ENCODE measurements around the gene MYO1G.
"Not testable (repeated sequence)": the region's sequence is repeated elsewhere in the genome, so short reads cannot be mapped to it uniquely, and the experiment has no call there.

MYO1G gene

DNA sequence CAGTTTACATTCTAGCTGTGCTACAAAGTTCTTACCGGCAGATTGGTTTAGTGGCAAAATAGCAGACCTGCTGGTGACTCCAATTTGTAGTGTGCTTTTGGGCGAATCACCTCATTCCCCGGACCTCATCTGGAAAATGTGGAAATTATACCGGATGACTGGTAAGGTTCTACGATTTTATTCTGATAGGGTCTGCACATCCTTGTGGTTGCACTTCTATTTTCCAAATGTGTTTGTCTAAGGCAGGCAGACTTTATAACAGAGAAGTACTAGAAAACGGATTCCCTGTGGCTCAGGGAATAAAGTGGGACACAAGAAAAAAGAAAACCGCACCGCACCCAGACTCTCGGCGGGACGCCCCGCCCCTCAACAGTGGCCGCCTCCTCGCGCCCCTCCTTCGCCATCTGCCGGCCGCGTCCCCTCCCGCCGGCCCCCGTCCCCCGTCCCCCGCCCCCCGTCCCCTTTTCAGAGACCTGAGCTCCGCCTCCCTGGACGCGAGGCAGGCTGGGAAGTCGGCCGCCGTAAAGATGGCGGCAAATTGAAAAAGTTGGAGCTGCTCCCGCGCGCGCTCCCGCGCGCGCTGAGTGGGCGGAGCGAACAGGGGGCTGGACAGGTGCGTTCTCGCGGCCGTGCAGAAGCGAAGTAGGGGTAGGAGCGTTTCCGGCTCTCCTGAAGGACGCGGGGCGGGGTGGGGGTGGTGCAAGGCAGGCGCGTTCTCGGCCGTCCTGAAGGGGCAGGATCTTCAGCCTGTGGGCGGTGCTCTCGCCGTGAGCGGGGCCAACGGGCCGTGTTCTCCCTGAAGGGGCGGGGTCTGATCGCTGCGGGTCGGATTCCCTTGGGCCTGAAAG lies 20.7 kb upstream of the MYO1G start:
- peak; percentile 99 to 100 for DNase-seq (ENCODE audit: low read depth in 2 of 2)

DNA sequence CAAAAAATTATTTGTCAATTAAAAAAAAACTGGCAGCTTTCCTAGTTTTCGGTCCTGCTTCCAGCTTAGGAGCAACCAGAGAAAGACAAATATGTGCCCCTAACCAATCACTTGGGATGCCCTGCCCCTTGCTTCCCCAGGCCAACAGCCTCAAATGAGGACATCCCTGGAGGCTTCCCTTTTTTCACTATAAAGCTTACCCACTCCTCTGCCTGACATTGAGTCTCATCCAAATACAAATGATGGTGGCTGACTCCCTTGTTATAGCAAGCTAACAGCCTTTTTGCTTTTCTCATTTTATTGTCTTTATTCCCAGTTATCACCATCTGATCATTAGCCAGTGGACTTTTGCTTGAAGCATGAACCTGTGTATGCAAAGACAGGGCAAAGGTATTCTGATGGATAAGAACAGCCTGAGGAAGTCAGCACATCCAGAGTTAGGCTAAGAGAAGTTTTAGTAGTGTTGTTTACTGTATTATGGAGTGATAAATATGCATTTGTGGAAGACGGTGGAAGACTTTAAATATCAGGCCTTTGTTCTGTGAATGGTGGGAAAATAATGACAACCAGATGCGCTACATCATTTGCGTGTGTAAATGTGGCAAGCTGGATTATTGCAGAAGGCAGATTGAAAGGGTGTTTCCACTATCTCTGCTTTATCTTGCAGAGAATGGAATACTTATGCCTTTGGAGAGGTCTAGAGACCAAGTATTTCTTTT lies 19.5 kb upstream of the MYO1G start:
- DNase-seq (ENCODE audit: low read depth in 2 of 2): no peak

DNA sequence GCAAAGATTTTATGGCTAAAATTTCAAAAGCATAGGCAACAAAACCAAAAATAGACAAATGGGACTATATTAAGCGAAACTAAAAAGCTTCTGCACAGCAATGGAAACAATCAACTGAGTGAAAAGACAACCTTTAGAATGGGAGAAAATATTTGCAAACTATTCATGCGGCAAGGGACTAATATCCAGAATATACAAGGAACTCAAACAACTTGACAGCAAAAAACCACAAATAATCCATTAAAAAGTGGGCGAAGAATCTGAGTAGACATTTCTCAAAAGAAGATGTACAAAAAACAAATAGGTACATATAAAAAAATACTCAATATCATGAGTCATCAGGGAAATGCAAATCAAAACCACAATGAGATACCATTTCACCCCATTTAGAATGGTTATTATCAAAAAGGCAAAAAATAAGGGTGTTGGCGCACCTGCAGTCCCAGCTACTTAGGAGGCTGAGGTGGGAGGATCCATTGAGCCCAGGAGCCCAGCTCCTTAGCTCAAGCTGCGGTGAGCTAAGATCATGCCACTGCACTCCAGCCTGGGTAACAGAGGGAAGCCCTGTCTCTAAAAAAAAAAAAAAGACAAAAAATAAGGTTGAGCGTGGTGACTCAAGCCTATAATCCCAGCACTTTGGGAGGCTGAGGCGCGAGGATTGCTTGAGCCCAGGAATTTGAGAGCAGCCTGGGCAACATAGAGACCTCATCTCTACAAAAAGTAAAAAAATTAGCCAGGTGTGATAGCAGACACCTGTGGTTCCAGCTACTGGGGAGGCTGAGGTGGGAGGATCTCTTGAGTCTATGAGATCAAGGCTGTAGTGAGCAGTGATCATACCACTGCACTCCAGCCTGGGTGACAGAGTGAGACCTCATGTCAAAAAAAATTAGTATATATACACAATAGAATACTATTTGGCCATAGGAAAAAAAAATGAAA lies 17.0 kb upstream of the MYO1G start:
- no peak for DNase-seq (ENCODE audit: low read depth in 2 of 2)

DNA sequence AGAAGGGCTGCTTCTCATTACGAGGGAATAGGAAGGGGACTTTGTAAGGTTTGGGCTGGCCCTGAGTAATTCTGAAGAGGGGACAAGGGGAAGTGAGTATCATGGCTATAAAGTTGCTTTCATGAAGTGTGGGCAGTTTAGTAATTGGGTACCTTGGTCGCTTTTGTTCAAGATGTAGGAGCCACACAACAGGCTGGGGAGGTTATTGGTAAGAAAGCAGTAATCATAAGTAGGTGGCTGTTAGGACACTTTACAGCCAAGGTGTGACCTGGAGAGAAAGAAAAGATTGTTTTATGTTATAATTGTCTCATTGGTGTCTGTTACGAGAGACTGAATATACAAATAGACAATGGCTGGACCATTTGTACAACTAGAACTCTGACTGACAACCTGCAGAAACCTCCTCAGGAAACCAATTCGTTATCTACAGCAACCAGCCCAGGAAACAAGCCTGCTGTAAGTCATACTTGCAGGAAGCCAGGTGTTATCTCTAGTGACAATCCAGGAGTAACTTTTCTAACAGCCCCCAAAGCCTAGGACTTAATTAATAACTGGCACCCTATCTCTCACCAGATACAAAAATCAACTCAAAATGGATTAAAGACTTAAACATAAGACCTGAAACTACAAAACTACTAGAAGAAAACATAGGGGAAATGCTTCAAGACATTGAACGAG lies 16.2 kb upstream of the MYO1G start:
- no peak for DNase-seq (ENCODE audit: low read depth in 2 of 2)

DNA sequence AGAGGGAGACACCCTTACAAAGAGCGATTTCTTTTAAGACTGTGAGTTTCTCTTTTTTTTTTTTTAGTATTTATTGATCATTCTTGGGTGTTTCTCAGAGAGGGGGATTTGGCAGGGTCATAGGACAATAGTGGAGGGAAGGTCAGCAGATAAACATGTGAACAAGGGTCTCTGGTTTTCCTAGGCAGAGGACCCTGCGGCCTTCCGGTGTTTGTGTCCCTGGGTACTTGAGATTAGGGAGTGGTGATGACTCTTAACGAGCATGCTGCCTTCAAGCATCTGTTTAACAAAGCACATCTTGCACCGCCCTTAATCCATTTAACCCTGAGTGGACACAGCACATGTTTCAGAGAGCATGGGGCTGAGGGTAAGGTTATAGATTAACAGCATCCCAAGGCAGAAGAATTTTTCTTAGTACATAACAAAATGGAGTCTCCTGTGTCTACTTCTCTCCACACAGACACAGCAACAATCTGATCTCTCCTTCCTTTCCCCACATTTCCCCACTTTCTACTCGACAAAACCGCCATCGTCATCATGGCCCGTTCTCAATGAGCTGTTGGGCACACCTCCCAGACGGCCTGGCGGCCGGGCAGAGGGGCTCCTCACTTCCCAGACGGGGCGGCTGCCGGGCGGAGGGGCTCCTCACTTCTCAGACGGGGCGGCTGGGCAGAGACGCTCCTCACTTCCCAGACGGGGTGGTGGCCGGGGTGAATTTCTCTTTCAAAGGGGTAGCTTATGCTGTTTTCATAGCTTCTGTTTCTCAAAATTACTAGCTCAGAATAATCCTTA lies 13.4 kb upstream of the MYO1G start:
- not testable (repeated sequence) for DNase-seq (ENCODE audit: low read depth in 2 of 2)

DNA sequence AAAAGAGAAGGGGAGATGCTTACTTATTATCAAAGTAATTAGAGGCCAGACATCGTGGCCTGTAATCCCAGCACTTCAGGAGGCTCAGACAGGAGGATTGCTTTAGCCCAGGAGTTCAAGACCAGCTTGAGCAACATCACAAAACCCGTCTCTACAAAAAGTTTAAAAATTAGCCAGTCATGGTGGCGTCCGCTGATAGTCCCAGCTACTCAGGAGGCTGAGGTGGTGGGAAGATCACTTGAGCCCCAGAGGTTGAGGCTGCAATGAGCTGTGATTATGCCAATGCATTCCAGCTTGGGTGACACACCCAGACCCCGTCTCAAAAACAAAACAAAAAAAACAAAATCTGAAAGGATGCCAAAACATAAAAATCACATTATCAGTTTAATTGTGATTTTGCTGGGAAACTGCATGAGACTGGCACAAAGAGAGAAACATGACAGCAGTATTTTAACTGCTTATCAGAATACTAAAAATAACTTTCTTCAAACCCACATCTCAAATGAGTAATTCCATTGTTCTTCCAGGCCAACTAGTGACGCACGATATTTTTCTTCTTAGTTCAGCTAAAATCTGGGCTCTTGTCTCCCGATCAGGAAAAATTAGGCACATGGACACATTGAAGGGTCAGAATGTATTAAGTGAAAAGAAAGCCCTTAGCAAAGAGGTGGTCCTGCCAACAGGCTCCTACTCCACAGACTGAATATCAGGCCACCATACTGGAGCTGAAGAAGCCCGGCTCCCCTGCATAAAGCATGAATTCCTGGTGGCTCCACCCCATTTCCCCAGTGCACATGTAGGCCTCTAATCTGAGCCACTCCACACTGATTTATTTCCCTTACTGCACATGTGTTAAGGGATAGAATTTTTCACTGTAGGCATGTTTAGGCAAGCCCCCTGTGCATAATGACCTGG lies 11.6 kb upstream of the MYO1G start:
- no peak for DNase-seq (ENCODE audit: low read depth in 2 of 2)

DNA sequence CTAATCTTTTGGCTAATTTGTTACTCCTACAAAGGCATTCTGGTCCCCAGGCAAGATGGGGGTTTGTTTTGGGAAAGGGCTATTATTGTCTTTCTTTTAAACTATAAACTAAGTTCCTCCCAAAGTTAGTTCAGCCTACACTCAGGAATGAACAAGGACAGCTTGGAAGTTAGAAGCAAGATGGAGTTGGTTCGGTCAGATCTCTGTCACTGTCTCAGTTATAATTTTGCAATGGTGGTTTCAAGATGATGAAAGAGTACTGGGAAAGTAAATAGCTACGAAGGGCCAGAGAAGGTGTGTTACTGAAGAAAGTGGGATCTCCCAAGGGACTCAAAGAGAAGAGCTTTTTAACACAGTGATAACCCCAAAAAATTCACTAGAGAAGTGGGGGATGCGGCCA lies 10.3 kb upstream of the MYO1G start:
- DNase-seq (ENCODE audit: low read depth in 2 of 2): no peak

DNA sequence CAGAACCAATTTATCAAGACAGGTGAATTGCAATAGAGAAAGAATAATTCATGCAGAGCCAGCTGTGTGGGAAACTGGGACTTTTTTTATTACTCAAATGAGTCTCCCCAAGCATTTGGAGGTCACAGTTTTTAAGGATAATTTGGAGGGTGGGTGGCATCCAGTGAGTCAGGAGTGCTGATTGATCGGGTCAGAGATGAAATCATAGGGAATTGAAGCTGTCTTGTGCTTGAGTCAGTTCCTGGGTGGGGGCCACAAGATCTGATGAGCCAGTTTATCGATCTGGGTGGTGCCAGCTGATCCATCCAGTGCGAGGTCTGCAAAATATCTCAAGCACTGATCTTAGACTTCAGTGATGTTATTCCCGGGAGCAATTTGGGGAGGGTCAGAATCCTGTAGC lies 9.9 kb upstream of the MYO1G start:
- no peak for DNase-seq (ENCODE audit: low read depth in 2 of 2)

DNA sequence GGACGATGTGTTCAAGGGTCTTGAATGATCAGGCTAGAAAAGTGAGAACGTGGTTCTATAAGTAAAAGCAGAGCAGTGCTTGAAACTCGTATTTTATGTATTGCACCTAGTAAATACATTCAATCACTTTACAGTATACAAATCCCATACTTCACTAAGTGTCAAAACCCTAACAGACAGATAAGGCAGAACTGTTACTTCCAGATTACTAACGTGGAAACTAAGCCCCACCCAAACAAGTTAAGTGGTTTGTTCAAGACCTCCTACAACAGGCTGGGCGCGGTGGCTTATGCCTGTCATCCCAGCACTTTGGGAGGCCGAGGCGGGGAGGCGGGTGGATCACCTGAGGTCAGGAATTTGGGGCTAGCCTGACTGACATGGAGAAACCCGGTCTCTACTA lies 9.2 kb upstream of the MYO1G start:
- no peak for DNase-seq (ENCODE audit: low read depth in 2 of 2)

DNA sequence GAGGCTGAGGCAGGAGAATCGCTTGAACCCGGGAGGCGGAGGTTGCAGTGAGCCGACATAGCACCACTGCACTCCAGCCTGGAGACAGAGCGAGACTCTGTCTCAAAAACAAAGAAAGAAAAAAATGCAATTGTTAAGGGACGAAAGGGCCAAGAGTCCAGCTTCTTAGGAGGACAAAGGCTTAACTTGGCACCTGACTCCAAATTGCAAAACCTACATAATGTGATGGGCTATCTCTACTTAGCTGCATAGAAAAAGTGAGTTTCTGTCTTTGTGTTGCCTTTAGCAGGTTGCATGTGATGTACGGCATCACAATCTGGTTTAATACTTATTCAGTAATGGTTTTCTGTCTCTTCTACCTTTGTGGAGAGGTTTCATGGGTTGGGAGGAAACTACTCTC lies 8.6 kb upstream of the MYO1G start:
- no peak for DNase-seq (ENCODE audit: low read depth in 2 of 2)

DNA sequence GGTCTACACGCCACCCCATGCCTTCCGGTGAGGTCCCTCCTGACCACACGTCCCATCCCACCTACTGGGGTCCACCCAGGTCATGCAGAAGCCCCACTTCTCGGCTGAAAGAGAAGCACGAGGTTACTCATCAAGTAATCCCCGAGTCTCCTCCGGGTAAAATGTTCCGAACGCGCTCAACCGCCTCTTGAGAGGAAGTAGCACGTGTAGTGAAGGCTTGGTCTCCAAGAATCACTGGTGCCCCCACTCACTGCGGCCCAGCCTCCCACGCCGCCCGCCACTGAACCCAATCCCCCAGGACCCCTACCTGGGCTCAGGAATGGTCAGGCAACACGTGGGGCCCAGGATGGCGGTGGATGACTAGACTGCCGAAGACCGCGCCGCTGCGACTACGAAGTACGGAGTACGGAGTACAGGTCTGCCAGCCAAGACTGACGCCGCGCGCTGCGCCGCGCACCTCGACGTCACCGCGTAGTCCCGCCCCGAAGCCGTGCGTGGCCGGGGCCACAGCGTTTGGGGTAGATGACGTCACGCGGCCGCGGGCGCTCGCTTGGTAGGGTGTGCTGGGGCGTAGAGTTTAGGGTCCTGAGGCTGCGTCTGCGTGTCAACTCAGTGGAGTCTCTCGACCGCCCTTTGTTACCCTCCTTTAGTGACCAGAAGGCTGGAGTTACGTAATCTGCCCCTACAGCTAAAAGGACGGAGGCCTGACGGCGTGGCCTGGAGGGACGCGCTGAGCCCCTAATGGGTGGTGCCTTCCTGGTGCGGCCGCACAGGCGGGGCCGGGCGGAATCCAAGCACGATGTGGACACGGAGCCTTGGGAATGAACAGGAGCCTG lies 7.6 kb upstream of the MYO1G start:
- DNase-seq (ENCODE audit: low read depth in 2 of 2): peak; percentile 94

DNA sequence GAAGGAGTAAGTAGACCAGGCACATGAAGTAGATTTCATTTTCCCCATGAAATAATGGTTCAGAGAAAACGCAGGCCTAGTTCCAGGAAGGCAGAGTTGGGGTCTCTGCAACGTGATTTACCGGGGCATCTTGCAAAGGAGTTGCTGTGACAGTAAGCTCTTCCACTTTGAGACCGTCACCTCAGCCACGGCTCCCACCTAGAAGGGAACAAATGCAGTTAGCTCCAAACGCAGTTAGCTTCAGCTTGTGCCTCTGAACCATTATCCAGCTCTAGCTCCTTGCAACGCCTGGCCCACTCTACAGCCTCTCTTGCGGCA lies 7.0 kb upstream of the MYO1G start:
- DNase-seq (ENCODE audit: low read depth in 2 of 2): no peak

DNA sequence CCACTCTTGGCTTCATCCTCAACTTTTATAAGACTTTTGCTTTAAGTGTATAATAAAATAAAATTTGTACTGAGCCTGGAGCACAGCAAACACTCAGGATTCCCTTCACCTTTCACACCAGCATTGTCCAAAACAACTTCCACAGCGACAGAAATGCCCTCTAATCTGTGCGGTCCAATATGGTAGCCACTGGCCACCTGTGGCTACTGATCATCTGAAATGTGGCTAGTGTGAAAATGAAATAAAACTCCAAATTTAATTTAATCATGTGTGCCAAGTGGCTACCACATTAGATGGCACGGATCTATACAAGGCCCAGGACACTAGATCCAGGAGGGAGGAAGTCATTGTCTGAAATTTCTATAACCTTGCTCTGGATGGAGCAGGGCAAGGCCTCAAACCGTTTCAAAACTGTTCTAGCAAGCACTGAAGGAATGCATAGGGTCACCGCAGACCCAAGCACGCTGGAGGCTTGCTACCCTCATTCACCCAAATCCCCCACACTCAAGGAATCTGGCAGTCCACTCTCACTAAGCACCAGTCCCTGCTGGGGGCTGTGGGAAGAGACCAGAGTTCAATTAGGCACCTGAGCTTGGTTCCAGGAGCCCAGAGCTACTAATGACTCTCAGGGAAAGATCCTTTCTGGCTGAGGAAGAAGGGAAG lies 6.3 kb upstream of the MYO1G start:
- no peak for DNase-seq (ENCODE audit: low read depth in 2 of 2)

DNA sequence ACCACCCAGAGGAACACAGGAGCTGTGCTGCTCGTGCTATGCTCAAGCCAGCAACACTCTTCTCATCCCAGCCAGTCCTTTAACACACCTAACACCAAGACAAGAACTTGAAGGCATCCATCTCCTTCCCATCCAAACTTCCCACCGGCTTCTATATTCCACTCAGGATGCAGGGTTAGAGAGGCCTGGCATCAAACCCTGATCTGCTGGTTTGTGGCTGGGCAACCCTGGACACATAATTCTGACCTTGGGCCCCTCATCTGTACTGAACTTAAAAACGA lies 5.6 kb upstream of the MYO1G start:
- no peak for DNase-seq (ENCODE audit: low read depth in 2 of 2)

DNA sequence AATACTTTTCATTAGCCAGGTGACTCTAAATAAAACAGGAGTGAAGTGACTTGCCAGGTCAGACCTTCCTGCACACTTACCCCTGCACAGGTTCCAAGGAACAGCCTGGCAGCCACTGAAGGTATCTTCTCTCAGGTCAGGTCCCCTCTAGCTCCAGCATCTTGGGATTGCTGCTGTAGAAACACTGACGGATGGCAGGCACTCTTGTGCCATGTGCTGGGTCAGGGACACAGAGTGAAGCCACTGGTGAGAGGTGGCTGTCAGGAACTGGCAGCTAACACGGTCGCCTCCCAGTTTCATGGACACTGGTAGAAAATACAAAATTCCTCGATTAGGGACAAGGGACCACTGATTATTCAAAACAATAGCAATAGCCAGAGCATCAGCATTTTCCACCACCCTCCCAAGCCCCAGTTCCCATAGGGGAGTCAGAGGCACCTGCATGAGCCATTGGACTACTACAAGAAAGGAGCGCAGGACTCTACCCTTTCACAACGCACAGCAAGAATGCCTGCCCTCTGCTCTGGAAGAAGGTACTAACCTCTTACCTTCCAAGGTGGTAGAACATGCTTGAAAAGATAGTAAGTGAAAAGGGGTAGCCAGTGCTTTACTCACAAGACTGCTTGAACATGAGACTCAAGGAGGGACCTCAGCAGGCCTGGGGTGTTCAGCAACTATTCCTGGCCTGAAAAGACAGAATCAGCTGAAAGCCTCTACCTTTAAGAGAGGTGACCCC lies 5.1 kb upstream of the MYO1G start:
- no peak for DNase-seq (ENCODE audit: low read depth in 2 of 2)

DNA sequence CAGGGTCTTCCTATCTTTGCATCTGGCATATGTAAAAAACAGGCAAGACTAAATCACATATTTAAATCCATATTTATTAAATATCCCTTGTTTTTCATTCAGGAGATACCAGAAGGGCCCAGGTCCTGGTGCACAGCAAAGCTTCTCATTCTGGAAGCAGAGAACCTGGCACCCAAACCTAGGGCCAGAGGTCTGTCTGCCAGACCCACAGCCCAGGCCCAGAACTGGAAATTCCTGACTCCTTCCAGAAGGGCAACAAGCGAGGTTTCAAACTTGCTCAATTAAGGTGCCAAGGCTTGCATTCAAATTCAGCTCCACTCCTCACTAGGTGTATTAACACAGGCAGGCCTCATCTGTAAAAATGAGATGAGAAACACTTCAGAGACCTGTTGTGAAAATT lies 4.2 kb upstream of the MYO1G start:
- DNase-seq (ENCODE audit: low read depth in 2 of 2): no peak

DNA sequence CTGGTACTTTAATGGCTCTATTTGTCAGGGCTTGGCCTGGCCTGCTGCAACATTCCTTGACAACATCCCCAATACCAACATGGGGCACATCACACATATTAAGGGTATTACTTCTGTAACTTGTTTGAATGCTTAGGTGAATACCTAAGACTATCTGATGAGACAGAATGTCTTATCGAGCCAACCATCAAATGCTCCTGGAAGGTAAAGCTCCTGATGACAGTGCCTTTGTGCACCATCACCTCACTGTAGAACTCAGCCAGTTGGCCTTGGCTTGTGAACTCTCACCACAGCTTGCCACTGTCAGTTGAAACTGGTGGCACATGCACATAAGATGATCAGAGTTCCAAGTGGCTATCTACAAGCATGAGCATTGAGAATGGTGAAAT lies 3.7 kb upstream of the MYO1G start:
- no peak for DNase-seq (ENCODE audit: low read depth in 2 of 2)

All from stimulated activated CD4-positive, alpha-beta T cell treated with anti-CD3 and anti-CD28 coated beads, Interleukin-12 subunit alpha, Interleukin-12 subunit beta, amount 100 ng/mL, for 24 hours (primary cell).